Lung (tissue), 12 donors: ENCODE results near the gene KLHDC3. TPM values are rescaled to one million over a fixed set of nuclear protein-coding genes. Genes with fewer than 3 reads are reported as not detected.

ENCODE experiments used
- ATAC-seq: fragments of 200-7000 bp; cut with Tn5 transposase; one replicate; pipeline ENCODE4 v1.9.1; 2020; ENCODE audit warnings: moderate number of reproducible peaks; ENCODE audit not compliant: insufficient read depth, low FRiP score
- DNase-seq, 3 donors: peaks; one replicate each; pipeline ENCODE4 v3.0.0-alpha.2; 2013 to 2017
- H3K27ac ChIP-seq, 2 donors: one replicate each; pipeline ENCODE4 v1.5.1; 2013; ENCODE audit warnings: mild to moderate bottlenecking in 2 of 2, moderate library complexity in 2 of 2, control low read depth in 1 of 2, inconsistent platforms in 1 of 2, low read depth in 1 of 2, low read length in 1 of 2
- H3K27me3 ChIP-seq, 3 donors: one replicate each; pipeline ENCODE4 v1.5.1; 2013; ENCODE audit warnings: low read length in 2 of 3; ENCODE audit not compliant: control insufficient read depth in 3 of 3, insufficient read depth in 3 of 3
- H3K36me3 ChIP-seq, 4 donors: one replicate each; pipeline ENCODE4 v1.5.1; 2013; ENCODE audit warnings: low read length in 4 of 4, mild to moderate bottlenecking in 1 of 4, moderate library complexity in 1 of 4; ENCODE audit not compliant: control insufficient read depth in 4 of 4, insufficient read depth in 4 of 4
- H3K4me1 ChIP-seq, 5 donors: one replicate each; pipeline ENCODE4 v1.5.1; 2013; ENCODE audit warnings: low read length in 5 of 5, mild to moderate bottlenecking in 2 of 5, moderate library complexity in 1 of 5; ENCODE audit not compliant: control insufficient read depth in 5 of 5, insufficient read depth in 5 of 5
- H3K4me3 ChIP-seq: one replicate; pipeline ENCODE4 v1.5.1; 2013; ENCODE audit warnings: mild to moderate bottlenecking, control low read depth, moderate library complexity
- H3K9ac ChIP-seq, 2 donors: one replicate each; pipeline ENCODE4 v1.5.1; 2013; ENCODE audit warnings: low read length in 2 of 2, control low read depth in 1 of 2; ENCODE audit not compliant: insufficient read depth in 1 of 2
- H3K9me3 ChIP-seq, 4 donors: one replicate each; pipeline ENCODE4 v1.5.1; 2013; ENCODE audit warnings: low read length in 3 of 4, mild to moderate bottlenecking in 1 of 4, moderate library complexity in 1 of 4; ENCODE audit not compliant: control insufficient read depth in 4 of 4, insufficient read depth in 3 of 4
- CTCF ChIP-seq: IDR thresholded peaks from 2 replicates; pipeline ENCODE4 v1.5.1; 2012; ENCODE audit warnings: mild to moderate bottlenecking; ENCODE audit errors: control extremely low read depth, extremely low read depth
- WGBS, 2 donors: extraction: QIAGEN DNeasy Blood & Tissue Kit; methylation state at CpG; one replicate each; pipeline ENCODE4 v1.1.7; 2013; 5-methylcytosine and 5-hydroxymethylcytosine counted together
- polyA plus RNA-seq, 2 donors: library from polyadenylated mRNA; stranded (reverse); fragments of 200-250 nt; gene quantifications; one replicate each; pipeline ENCODE4 v1.2.1, GENCODE V29; 2013
- total RNA-seq, 2 donors: library from RNA; depleted of rRNA in 1 of 2; stranded (reverse); fragments of >200 nt in 1 of 2; gene quantifications; one replicate each; pipeline ENCODE4 v1.2.1, GENCODE V29; 2014 to 2021
- donor health status: control.
- donor health status: control.
- donor health status: Bipolar disorder and iron deficiency.
- donor health status: healthy.
- donor health status: DM: yes; HTN: yes; CAD: no.

Gene KLHDC3
- total and polyA plus RNA-seq, 4 donors: 46.3 to 74.4 (median 54.5) TPM

- no peak for TF ChIP-seq CTCF
- H3K9ac ChIP-seq: no peak overlapping the region
- H3K27ac ChIP-seq: no peak overlapping the region
- H3K4me3 ChIP-seq: no peak overlapping the region
- 68 to 81% methylated on average over 6 of the region's 6 CpGs for WGBS, 2 donors
- no peaks in the 10 kb centered on the region for H3K27me3 ChIP-seq
- ATAC-seq (no peak), DNase-seq (peak; percentile 25 to 53 (median 47))
- H3K4me1 ChIP-seq: peaks cover 0 to 11% (median 8%) of the 10 kb centered on the region in 5 donors
- H3K36me3 ChIP-seq: peaks cover 10 to 33% (median 29%) of the 10 kb centered on the region in 4 donors
- no peaks in the 10 kb centered on the region for H3K9me3 ChIP-seq
These were observed 4.9 kb upstream of the KLHDC3 start for GRCh38 chr6:43009124-43009523.

GRCh38 chr6:43011207-43011606 is 2.8 kb upstream of the KLHDC3 start:
- no peaks in the 10 kb centered on the region for H3K9me3 ChIP-seq
- H3K4me3 ChIP-seq: no peak overlapping the region
- no peaks in the 10 kb centered on the region for H3K27me3 ChIP-seq
- no peak for ATAC-seq
- 86 to 87% methylated on average over 6 of the region's 6 CpGs for whole genome bisulfite sequencing, 2 donors
- no peak for DNase-seq
- H3K27ac ChIP-seq: no peak overlapping the region
- H3K9ac ChIP-seq: no peak overlapping the region
- peaks cover 7 to 25% (median 13%) of the 10 kb centered on the region in 5 donors for H3K4me1 ChIP-seq
- TF ChIP-seq CTCF: no peak
- peaks cover 10 to 32% (median 29%) of the 10 kb centered on the region in 4 donors for H3K36me3 ChIP-seq

GRCh38 chr6:43012364-43012763 is 1.7 kb upstream of the KLHDC3 start:
- H3K4me1 ChIP-seq: peaks cover 7 to 30% (median 15%) of the 10 kb centered on the region in 5 donors
- peaks cover 10 to 30% (median 27%) of the 10 kb centered on the region in 4 donors for H3K36me3 ChIP-seq
- TF ChIP-seq CTCF: no peak
- no peaks in the 10 kb centered on the region for H3K9me3 ChIP-seq
- ATAC-seq: no peak
- no peaks in the 10 kb centered on the region for H3K27me3 ChIP-seq
- no peak overlapping the region for H3K27ac ChIP-seq
- WGBS, 2 donors: 89% methylated on average over 6 of the region's 6 CpGs
- no peak overlapping the region for H3K9ac ChIP-seq
- no peak overlapping the region for H3K4me3 ChIP-seq
- DNase-seq: no peak
